ENCODE data around the gene NSMCE4A. TPM values are rescaled to one million over a fixed set of nuclear protein-coding genes. Genes with fewer than 3 reads are reported as not detected.

NSMCE4A gene
- total and polyA plus RNA-seq, 2 experiments from 2014 or later = 76.4 to 82.5 TPM

DNA sequence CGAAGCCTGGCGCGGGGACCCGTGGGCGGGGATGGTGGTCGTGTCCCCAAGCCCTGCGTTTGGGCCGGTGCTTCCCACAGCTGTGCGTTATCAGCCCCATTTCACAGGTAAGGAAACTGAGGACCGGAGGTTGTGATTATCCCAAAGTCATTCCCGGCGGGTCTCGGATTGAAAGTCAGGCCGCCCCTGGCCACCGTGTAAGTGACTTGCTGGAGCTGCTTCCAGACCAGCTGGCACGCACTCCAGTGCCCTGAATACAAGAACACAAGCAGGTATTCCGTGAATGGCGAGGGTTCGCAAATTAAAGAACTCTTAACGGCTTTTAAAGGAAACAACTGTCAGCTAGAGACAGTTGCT lies 46.5 kb downstream of the NSMCE4A start:
- H3K27ac ChIP-seq = peak overlapping the region; percentile 99
- peaks cover 6% of the 10 kb centered on the region for H3K4me1 ChIP-seq (ENCODE audit: low read depth)
- no peak for TF ChIP-seq CTCF (IDR thresholded peaks at IDR 0.05; ENCODE audit: low read depth, low read length)
- H3K9me3 ChIP-seq (ENCODE audit: low read depth) = no peaks in the 10 kb centered on the region
- DNase-seq (ENCODE audit: low read depth in 1 of 2, low spot score in 1 of 2) = no peak
- no peaks in the 10 kb centered on the region for H3K36me3 ChIP-seq
- H3K4me3 ChIP-seq = peak overlapping the region; percentile 79
- H3K27me3 ChIP-seq = no peaks in the 10 kb centered on the region

DNA sequence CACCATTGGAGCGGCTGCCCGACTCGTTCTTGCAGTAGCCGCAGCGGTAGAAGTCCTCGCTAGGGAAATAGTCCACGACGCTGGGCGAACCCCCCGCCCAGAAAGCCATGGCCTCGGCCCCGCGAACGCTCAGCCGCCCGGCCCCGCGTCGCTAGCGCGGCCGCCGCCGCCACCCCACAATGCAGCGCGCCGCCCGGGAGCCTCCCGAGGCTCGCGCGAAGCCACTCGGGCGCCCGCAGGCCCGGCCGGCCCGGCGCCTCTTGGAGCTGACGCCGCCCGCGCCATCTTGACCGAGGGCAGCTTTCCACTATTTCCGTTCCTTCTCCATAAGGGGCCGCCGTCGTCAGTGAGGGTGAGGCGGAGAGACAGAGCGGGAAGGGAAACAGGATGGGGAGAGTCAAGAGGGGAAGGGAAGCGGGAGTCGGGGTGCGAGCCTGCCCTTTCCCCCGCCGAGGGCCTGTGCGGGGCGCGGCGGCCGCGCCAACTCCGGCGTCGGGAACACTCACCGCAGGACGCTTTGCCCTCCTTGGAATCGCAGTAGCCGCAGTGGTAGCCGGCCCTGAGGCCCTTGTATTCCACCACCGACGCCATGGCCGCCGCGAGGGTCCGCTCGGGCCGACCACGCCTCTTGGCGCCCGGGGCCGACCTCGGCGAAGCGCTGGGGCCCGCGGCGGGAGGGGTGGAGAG lies 47.0 kb downstream of the NSMCE4A start, which contains the start of gene ATE1:
TSS of gene ATE1 (minus strand) at position 191 of the 687 bp plus-strand sequence. CDS start at position 109, 82 bp downstream.
- TF ChIP-seq CTCF (IDR thresholded peaks at IDR 0.05; ENCODE audit: low read depth, low read length) = no peak
- H3K36me3 ChIP-seq = no peaks in the 10 kb centered on the region
- no peaks in the 10 kb centered on the region for H3K9me3 ChIP-seq (ENCODE audit: low read depth)

GRCh38 chr10:121927318-121927840 lies 47.6 kb downstream of the NSMCE4A start:
- DNase-seq (ENCODE audit: low read depth in 1 of 2, low spot score in 1 of 2) = peak; percentile 50 to 67
- Histone ChIP-seq H3K36me3 (no peaks in the 10 kb centered on the region), H3K27me3 (no peaks in the 10 kb centered on the region), H3K9me3 (ENCODE audit: low read depth) (no peaks in the 10 kb centered on the region), H3K27ac (peak overlapping the region; percentile 99), H3K4me1 (ENCODE audit: low read depth) (peaks cover 6% of the 10 kb centered on the region), H3K4me3 (peak overlapping the region; percentile 79)
- no peak for TF ChIP-seq CTCF (IDR thresholded peaks at IDR 0.05; ENCODE audit: low read depth, low read length)

More for the DNA sequence above, 47.0 kb downstream of the NSMCE4A start, which contains the start of gene ATE1:
- Histone ChIP-seq H3K27me3 (no peaks in the 10 kb centered on the region), H3K27ac (peak within 1 kb of the TSS; percentile 99), H3K4me1 (ENCODE audit: low read depth) (peaks cover 6% of the 10 kb centered on the region), H3K4me3 (peak within 1 kb of the TSS; percentile 79)
- peak; percentile 95 to 96 for DNase-seq (ENCODE audit: low read depth in 1 of 2, low spot score in 1 of 2)

GRCh38 chr10:121926671-121927317 lies 48.2 kb downstream of the NSMCE4A start:
- Histone ChIP-seq H3K9me3 (ENCODE audit: low read depth) (no peaks in the 10 kb centered on the region), H3K27me3 (no peaks in the 10 kb centered on the region), H3K27ac (peak overlapping the region; percentile 99), H3K4me3 (peak overlapping the region; percentile 79), H3K36me3 (no peaks in the 10 kb centered on the region), H3K4me1 (ENCODE audit: low read depth) (peaks cover 11% of the 10 kb centered on the region)
- no peak for TF ChIP-seq CTCF (IDR thresholded peaks at IDR 0.05; ENCODE audit: low read depth, low read length)
- DNase-seq (ENCODE audit: low read depth in 1 of 2, low spot score in 1 of 2) = peak in 1 of 2 donors; percentile 31

GRCh38 chr10:121926157-121926556 lies 48.9 kb downstream of the NSMCE4A start:
- Histone ChIP-seq H3K36me3 (no peaks in the 10 kb centered on the region), H3K27me3 (no peaks in the 10 kb centered on the region), H3K4me1 (ENCODE audit: low read depth) (peaks cover 18% of the 10 kb centered on the region), H3K4me3 (peak overlapping the region; percentile 79), H3K9me3 (ENCODE audit: low read depth) (no peaks in the 10 kb centered on the region), H3K27ac (peak overlapping the region; percentile 99)
- no peak for TF ChIP-seq CTCF (IDR thresholded peaks at IDR 0.05; ENCODE audit: low read depth, low read length)
- DNase-seq (ENCODE audit: low read depth in 1 of 2, low spot score in 1 of 2) = no peak

Measured in cardiac muscle cell (in vitro differentiated cells and primary cell).